Cardiac muscle cell (in vitro differentiated cells and primary cell): ENCODE data around the gene CRK. TPM values are rescaled to one million over a fixed set of nuclear protein-coding genes. Genes with fewer than 3 reads are reported as not detected.
"Not testable (repeated sequence)": the region's sequence is repeated elsewhere in the genome, so short reads cannot be mapped to it uniquely, and the experiment has no call there.

Experiments
- DNase-seq, 2 donors: peaks; one replicate each; pipeline versions ENCODE4 v3.0.0 to v3.0.0-alpha.2; 2010 to 2017; ENCODE audit warnings: low read depth in 1 of 2, low spot score in 1 of 2
- H3K27ac ChIP-seq: fragments of 200-600 bp; sonication (generic); 2 replicates; pipeline ENCODE4 v1.5.1; 2016
- H3K27me3 ChIP-seq: fragments of 200-600 bp; sonication (generic); 2 replicates; pipeline ENCODE4 v1.6.0; 2016; ENCODE audit warnings: control low read depth
- H3K36me3 ChIP-seq: fragments of 200-600 bp; sonication (generic); 2 replicates; pipeline ENCODE4 v1.5.1; 2016; ENCODE audit warnings: control low read depth
- H3K4me1 ChIP-seq: fragments of 200-600 bp; sonication (generic); 2 replicates; pipeline ENCODE4 v1.8.1; 2017; ENCODE audit warnings: low read depth, mild to moderate bottlenecking, mixed run types
- H3K4me3 ChIP-seq: fragments of 200-600 bp; sonication (generic); 2 replicates; pipeline ENCODE4 v1.5.1; 2016; ENCODE audit warnings: mild to moderate bottlenecking
- H3K9me3 ChIP-seq: fragments of 200-600 bp; sonication (generic); 2 replicates; pipeline ENCODE4 v1.5.1; 2017; ENCODE audit warnings: low read depth, mild to moderate bottlenecking, control low read depth
- polyA plus RNA-seq: library from polyadenylated mRNA; unstranded; fragments of >200 nt; fragmentation: Nextera tagmentation; extraction: Ambion mirVana; gene quantifications from 2 replicates; pipeline ENCODE4 v1.2.1, GENCODE V29; 2016
- total RNA-seq: library from RNA; depleted of rRNA; stranded (reverse); fragments of >200 nt; gene quantifications from 2 replicates; pipeline ENCODE4 v1.2.3, GENCODE V29; 2016
- TF ChIP-seq, protein P1 (sequence below): IDR thresholded peaks from 2 replicates; pipeline ENCODE4 v1.5.1; 2012; ENCODE audit warnings: low read depth, mild to moderate bottlenecking, low read length

CRK gene
- total and polyA plus RNA-seq, 2 experiments from 2014 or later = 25.0 to 33.1 TPM

DNA sequence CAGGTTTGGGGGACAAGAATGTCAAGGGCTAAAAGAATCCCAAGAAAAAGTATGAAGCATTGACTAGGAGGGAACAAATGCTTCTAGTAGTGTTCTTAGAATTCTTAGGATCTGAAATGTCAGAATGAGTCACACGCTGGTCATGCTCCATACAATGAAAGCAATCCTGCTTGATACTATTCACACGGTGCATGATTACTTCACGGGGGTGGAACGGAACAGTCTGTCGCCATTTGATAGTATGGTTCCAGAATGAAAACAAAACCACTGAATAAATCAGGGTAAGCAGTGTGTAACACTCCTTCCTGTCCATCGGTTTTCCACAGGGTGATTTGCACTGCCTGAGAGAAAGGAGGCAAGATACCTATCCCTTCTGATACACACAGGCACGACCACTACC is 33.1 kb downstream of the CRK start:
- H3K36me3 ChIP-seq = peaks cover 10% of the 10 kb centered on the region

DNA sequence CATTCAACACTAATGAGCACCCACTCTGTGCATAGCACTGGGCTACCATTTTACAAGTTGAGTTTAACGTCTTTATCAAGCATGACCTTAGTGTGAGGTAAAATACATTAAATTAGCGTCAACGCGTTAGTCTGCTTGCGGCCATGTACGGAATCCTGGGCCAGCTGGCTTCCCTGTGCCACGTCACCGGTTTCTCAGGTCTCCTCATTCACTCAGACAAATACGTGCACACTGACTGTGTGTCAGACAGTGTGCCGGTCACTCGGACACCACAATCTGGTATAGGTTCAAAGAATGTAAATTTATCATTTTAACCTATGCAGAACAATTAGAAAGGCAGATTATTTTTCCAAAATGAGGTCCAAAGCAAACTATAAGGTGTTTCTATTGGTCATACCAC is 34.6 kb downstream of the CRK start:
- Histone ChIP-seq H3K4me3 (no peak overlapping the region), H3K27me3 (no peaks in the 10 kb centered on the region), H3K36me3 (peaks cover 10% of the 10 kb centered on the region), H3K27ac (no peak overlapping the region), H3K9me3 (no peaks in the 10 kb centered on the region), H3K4me1 (no peaks in the 10 kb centered on the region)
- DNase-seq = no peak
- TF ChIP-seq, protein P1, sequence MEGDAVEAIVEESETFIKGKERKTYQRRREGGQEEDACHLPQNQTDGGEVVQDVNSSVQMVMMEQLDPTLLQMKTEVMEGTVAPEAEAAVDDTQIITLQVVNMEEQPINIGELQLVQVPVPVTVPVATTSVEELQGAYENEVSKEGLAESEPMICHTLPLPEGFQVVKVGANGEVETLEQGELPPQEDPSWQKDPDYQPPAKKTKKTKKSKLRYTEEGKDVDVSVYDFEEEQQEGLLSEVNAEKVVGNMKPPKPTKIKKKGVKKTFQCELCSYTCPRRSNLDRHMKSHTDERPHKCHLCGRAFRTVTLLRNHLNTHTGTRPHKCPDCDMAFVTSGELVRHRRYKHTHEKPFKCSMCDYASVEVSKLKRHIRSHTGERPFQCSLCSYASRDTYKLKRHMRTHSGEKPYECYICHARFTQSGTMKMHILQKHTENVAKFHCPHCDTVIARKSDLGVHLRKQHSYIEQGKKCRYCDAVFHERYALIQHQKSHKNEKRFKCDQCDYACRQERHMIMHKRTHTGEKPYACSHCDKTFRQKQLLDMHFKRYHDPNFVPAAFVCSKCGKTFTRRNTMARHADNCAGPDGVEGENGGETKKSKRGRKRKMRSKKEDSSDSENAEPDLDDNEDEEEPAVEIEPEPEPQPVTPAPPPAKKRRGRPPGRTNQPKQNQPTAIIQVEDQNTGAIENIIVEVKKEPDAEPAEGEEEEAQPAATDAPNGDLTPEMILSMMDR = no peak

More for the DNA sequence above, 33.1 kb downstream of the CRK start:
- peak in 1 of 2 donors; percentile 94 for DNase-seq
- TF ChIP-seq, protein P1 = no peak
- Histone ChIP-seq H3K4me3 (no peak overlapping the region), H3K27me3 (no peaks in the 10 kb centered on the region), H3K4me1 (no peaks in the 10 kb centered on the region), H3K9me3 (no peaks in the 10 kb centered on the region), H3K27ac (peak overlapping the region; percentile 68)

DNA sequence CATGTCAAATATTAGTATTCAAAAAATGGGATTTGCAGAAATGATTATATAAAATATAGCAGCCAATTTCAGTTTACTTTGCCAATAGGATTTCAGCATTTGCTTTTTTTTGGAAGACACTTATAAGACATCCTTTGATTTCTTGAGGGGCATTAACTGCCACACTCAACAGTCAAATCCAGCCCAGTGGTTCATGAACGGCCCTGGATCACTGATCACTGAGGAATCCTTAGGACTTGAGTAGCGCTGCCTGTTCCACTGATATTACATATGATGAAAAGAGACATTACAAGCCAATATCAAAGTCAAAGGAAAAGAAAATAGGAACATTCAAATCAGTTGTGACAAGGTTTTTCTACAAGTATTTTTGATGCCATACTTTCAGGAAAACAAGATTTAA is 35.1 kb downstream of the CRK start:
- no peaks in the 10 kb centered on the region for H3K9me3 ChIP-seq
- H3K36me3 ChIP-seq = peaks cover 10% of the 10 kb centered on the region
- no peaks in the 10 kb centered on the region for H3K4me1 ChIP-seq
- TF ChIP-seq, protein P1 = no peak
- H3K4me3 ChIP-seq = no peak overlapping the region
- no peak for DNase-seq
- H3K27ac ChIP-seq = no peak overlapping the region
- H3K27me3 ChIP-seq = no peaks in the 10 kb centered on the region

DNA sequence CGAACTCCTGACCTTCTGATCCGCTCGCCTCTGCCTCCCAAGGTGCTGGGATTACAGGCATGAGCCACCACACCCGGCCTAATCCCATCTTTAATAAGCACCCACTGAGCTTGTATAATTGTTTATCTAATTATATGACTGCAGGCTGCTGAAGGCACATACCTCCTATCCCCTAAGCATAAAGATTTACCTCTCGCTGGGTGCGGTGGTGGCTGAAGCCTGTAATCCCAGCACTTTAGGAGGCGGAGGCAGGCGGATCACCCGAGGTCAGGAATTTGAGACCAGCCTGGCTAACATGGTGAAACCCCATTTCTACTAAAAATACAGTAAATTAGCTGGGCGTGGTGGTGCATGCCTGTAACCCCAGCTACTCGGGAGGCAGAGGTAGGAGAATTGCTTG is 35.9 kb downstream of the CRK start:
- H3K9me3 ChIP-seq = no peaks in the 10 kb centered on the region
- TF ChIP-seq, protein P1 = no peak
- H3K36me3 ChIP-seq = peaks cover 10% of the 10 kb centered on the region
- no peak overlapping the region for H3K4me3 ChIP-seq
- no peak overlapping the region for H3K27ac ChIP-seq
- H3K4me1 ChIP-seq = no peaks in the 10 kb centered on the region
- no peak for DNase-seq
- no peaks in the 10 kb centered on the region for H3K27me3 ChIP-seq

DNA sequence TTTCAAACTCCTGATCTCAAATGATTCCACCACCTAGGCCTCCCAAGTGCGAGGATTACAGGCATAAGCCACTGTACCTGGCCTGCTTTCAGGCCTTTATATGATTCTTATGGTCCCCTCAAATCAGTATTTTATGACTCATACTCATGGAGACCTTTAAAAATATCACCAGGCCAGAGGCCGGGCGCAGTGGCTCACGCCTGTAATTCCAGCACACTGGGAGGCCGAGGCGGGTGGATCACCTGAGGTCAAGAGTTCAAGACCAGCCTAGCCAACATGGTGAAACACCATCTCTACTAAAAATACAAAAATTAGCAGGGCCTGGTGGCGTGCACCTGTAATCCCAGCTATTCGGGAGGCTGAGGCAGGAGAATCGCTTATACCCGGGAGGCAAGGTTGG is 37.6 kb downstream of the CRK start:
- H3K4me1 ChIP-seq, H3K4me3 ChIP-seq, H3K36me3 ChIP-seq, H3K27me3 ChIP-seq, DNase-seq, H3K9me3 ChIP-seq: not testable (repeated sequence)
- peak overlapping the region; percentile 43 for H3K27ac ChIP-seq

DNA sequence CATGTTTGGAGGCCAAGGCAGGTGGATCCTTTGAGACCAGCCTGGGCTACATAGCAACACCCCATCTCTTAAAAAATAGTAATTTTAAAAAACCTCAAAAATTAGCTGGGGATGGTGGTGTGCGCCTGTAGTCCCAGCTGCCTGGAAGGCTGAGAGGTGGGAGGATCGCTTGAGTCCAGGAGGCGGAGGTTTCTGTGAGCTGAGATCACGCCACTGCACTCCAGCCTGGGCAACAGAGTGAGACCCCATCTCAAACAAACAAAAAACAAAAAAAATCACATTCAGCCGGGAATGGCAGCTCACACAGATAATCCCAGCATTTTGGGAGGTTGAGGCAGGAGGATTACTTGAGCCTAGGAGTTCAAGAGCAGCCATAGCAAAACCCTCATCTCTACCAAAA is 39.6 kb downstream of the CRK start:
- Histone ChIP-seq H3K9me3 (no peaks in the 10 kb centered on the region), H3K4me1 (peaks cover 8% of the 10 kb centered on the region), H3K4me3 (no peak overlapping the region), H3K36me3 (peaks cover 9% of the 10 kb centered on the region), H3K27me3 (no peaks in the 10 kb centered on the region), H3K27ac (no peak overlapping the region)
- TF ChIP-seq, protein P1 = no peak
- DNase-seq = no peak
